ENCODE results near the gene CDH26.

DNA sequence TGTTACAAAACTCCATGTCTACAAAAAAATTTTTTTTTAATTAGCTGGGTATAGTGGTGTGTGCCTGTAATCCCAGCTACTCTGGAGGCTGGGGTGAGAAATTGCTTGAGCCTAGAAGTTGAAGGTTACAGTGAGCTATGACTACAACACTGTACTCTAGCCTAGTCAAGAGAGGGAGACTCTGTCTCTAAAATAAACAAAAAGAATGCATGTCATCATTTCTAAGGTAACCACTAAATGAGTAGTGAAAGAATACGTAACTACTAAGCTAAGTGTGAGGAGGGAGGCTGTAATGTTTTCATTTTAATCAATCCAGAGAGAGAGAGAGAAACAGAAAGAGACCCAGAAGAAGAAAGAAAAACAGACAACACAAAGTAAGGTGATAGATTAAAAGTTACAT, 34.7 kb upstream of the CDH26 start:
- TF ChIP-seq, protein P1, sequence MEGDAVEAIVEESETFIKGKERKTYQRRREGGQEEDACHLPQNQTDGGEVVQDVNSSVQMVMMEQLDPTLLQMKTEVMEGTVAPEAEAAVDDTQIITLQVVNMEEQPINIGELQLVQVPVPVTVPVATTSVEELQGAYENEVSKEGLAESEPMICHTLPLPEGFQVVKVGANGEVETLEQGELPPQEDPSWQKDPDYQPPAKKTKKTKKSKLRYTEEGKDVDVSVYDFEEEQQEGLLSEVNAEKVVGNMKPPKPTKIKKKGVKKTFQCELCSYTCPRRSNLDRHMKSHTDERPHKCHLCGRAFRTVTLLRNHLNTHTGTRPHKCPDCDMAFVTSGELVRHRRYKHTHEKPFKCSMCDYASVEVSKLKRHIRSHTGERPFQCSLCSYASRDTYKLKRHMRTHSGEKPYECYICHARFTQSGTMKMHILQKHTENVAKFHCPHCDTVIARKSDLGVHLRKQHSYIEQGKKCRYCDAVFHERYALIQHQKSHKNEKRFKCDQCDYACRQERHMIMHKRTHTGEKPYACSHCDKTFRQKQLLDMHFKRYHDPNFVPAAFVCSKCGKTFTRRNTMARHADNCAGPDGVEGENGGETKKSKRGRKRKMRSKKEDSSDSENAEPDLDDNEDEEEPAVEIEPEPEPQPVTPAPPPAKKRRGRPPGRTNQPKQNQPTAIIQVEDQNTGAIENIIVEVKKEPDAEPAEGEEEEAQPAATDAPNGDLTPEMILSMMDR (IDR thresholded peaks at IDR 0.05), result no peak
- no peak for TF ChIP-seq POLR2A (IDR thresholded peaks at IDR 0.05)

Data from esophagus squamous epithelium (tissue), 4 donors.